SK-N-MC (cell line): Measurements from ENCODE around the gene MEGF8.

Source experiments
- EZH2 ChIP-seq: fragments of 200-600 bp; sonication (generic); IDR thresholded peaks from one replicate; pipeline ENCODE4 v1.6.1; 2017; ENCODE audit warnings: antibody characterized with exemption
- FOXP2 ChIP-seq: optimal IDR thresholded peaks from 2 replicates; pipeline ENCODE3; 2011; ENCODE audit warnings: mild to moderate bottlenecking, moderate library complexity; ENCODE audit not compliant: insufficient read depth; ENCODE audit errors: extremely low read length, control extremely low read depth
- POLR2AphosphoS5 ChIP-seq: IDR thresholded peaks from 2 replicates; pipeline ENCODE4 v1.6.1; 2012; ENCODE audit warnings: mild to moderate bottlenecking, low read depth, low read length, borderline replicate concordance

GRCh38 chr19:42325308-42325895, at the start of gene MEGF8:
- no peak for TF ChIP-seq EZH2
- TF ChIP-seq POLR2AphosphoS5, result peak; percentile 78
- TF ChIP-seq FOXP2, result no peak
